GM19023 (cell line): Measurements from ENCODE around the gene FBXL7.

Experiments used
- ATAC-seq: cut with Tn5 transposase; IDR thresholded peaks from one replicate; pipeline ENCODE4 v1.9.1; 2021; ENCODE audit warnings: mild to moderate bottlenecking, moderate library complexity; ENCODE audit not compliant: unreplicated experiment

The FBXL7 gene

DNA sequence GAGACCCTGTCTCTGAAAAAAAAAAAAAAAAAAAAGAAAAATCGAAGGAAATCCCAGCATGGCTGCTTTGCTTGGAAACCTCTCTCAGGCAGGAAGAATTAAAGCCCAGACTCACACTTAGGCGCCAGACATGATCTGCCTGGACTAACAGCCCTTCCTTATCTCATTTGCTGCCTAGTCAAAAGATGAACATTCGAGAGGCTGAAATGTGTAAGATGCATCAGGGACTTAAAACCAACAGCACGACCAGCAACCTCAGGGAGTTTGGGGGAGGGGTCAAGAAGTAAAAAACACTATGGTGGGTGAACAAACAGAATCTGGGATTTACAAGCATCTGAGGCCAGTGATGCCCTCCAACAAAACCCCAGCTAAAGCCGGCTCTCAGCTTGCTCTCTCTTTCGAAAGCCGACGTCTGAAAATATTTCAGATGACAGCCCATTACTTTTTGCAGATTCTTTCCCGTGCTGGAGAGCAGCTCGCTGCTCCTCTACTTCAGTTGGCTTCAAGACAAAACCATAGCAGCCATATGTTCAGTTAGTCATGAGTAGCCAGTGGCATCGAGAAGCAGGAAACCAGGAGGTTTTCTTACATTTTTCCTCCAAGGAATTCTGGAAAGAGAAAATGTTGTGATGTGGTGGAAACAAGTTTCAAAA is 429.8 kb downstream of the FBXL7 start:
- no peak for ATAC-seq

DNA sequence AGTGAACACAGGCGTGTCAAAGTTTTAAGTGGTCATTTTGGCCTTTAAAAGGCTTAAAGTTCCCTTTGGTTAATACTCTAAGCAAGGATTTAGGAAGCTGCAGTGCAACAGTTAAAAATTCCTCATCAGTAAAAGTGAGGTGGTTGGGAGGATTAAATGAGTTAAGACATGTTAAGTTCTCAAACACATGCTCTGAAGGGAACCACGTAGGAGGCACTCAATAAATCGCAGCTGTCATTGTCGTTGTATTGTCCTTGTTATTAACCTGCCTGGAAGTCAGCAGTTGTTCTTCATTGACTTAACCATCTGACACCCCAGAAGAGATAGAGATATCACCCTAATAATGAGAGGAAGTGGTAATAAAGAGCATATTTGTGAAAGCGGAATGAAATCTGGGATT is 432.1 kb downstream of the FBXL7 start:
- no peak for ATAC-seq

DNA sequence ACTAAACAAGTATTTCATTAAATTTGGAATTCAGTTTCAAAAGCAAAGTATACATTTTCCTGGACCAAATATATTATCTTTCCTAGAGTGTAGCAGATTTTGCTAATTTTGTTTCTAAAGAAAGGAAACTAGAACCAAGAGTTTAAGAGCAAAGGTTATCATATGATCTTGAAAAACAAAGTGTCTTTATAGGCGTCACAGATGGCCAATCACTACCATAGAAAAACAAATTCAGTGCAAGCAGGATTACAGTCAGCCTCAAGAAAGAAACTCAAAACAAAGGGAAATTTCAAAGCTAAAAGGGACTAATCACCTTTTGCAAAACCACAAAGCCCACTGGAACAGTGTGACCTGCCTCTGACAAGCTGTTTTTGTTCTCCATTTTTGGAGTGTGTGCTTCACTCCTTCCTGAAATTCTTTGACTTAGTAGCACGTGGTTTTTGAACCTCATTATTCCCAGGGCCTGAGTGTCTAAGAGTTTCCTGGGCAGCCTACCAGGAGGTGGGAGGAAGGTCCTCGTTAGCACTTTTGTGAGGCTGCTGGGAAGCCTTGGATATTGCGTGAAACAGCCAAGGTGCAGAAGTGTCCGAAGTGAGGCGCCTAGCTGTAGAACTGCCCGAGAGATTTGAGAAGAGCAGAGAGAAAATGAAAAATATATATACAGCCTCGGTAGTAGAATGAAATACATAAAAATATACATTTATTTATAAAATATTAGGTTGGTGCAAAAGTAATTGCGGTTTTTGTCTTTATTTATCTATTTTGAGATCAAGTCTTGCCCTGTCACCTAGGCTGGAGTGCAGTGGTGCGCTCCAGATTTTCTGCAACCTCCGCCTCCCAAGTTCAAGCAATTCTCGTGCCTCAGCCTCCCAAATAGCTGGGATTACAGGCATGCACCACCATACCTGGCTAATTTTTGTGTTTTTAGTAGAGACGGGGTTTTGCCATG is 433.6 kb downstream of the FBXL7 start:
- no peak for ATAC-seq

DNA sequence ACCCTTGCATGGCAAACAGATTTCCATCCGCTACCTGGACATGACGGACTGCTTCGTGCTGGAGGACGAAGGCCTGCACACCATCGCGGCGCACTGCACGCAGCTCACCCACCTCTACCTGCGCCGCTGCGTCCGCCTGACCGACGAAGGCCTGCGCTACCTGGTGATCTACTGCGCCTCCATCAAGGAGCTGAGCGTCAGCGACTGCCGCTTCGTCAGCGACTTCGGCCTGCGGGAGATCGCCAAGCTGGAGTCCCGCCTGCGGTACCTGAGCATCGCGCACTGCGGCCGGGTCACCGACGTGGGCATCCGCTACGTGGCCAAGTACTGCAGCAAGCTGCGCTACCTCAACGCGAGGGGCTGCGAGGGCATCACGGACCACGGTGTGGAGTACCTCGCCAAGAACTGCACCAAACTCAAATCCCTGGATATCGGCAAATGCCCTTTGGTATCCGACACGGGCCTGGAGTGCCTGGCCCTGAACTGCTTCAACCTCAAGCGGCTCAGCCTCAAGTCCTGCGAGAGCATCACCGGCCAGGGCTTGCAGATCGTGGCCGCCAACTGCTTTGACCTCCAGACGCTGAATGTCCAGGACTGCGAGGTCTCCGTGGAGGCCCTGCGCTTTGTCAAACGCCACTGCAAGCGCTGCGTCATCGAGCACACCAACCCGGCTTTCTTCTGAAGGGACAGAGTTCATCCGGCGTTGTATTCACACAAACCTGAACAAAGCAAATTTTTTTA is 436.7 kb downstream of the FBXL7 start:
- ATAC-seq = no peak

DNA sequence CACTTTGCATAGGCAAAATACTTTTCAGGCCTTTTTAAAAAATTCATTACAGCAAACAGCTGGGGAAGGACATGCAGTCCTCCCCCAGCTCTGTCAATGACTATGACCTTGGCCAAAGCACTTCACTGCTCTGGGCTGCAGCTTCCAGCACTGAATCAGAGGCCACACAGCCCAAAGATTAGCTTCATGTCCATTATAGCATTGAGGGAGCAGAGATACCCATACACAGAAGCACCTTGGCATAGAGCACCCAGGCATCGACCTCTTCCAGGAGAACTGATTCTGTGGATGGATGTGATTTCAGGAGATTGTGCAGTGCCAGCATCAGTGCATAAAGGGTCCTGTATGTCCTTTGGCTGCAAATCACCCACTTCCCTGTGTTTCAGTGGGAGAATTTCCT is 437.7 kb downstream of the FBXL7 start:
- no peak for ATAC-seq

DNA sequence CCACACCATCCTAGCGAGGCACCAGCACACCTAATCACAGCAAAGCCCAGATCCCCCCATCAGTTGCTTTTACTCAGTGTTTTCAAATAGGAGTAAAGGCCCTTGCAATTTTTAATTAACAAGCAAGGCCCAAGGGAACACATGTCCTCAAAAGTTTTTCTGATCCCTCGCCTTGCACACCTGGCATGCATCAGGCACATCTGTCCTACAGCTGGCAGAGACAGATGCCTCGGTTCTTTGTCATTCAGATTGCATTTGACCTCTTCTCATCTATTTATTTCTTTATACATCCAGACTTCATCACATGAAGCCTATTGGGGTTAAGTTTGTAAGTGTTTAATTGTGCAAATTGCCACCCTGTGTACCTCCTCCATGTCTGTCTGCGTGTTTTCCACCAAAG is 438.2 kb downstream of the FBXL7 start:
- no peak for ATAC-seq

DNA sequence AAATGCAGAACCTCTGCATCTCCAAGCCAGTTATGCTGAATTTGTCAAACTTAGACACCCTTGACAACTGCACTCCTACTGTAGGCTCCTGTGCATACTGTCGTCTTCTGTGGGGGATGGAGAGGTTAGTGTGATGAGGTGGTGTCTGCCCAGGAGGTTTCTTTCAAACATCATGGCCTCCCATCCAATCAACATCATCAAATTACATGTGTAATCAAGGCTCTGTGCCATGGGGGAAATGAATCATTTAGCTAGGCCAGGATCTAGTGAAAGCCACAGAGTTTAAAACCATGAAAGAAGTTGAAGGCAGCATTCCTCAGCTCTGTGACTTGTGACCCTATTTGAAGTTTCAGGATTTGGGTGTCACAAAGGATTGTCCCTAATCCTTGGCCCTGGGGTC is 439.0 kb downstream of the FBXL7 start:
- no peak for ATAC-seq

DNA sequence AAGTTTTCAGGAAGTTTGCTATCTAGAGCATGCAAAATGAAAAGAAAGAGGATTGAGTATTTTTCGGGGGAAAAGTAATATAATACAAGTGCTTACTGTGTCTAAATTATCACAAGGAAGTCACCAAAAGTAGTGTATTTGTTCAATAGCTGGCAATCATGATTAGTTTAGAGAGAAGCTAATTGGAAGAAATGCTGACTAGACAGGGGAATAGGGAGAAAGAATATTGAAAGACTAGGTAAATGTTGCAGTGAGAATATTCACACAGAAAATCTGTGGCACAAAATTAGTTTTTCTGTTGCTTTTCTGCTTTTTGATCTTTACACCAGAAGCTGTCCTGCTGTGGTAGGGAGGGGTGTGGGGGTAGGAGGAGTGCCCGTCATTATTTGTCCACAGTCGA is 440.9 kb downstream of the FBXL7 start:
- no peak for ATAC-seq

DNA sequence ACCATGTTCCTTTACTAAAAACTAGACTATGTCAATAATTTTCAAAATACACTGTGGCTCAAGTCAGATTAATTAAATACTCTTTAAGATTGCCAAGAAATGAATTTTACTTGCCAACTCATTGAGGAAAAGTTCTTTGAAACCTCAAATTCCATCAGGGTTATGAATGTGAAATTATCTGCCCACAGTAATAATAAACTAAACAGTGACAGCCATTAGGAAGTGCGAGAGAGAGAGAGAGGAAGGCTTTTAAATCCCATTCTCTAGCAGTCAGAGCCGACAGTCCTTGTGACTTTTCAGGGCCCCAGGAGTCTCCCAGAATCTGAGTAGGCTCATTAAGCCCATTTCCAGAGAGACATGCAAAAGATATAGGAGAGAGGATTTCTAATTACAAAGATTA is 443.5 kb downstream of the FBXL7 start:
- ATAC-seq = no peak

DNA sequence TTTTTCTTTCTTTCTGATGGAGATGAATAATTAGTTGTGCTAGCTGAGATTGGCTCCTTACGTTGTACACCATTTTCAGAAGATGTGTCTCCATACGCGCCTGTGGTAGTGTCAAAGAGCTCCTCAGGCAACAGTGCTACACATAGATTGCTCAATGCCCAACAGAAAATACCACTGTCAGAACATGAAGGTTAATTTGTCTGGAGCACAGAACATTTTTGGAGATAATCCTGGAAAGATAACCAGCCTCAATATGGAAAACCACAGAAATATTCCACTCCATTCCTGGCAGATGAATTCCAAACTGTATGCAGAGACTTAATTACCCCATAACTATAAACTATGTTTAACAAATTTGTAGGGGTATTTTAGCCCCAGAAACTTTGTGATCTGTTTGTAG is 446.0 kb downstream of the FBXL7 start:
- ATAC-seq = no peak

DNA sequence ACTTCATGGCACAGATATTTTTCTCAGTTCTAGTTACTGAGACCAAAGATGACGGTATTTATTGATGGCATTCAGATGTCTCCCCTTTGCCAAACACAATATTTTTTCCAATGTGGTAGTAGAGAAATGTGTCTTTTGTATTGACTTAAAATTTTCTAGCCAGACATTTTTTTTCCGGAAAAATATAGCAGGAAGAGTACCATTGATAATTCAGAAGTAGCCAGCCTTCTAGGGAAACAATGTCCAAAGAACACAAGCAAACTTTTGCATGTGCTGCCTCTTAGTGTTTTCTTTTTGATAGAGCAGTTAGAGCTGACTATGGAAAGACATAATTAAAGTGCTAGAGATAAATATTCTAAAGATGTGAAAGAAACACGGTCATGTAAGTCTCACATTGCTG is 448.2 kb downstream of the FBXL7 start:
- no peak for ATAC-seq

DNA sequence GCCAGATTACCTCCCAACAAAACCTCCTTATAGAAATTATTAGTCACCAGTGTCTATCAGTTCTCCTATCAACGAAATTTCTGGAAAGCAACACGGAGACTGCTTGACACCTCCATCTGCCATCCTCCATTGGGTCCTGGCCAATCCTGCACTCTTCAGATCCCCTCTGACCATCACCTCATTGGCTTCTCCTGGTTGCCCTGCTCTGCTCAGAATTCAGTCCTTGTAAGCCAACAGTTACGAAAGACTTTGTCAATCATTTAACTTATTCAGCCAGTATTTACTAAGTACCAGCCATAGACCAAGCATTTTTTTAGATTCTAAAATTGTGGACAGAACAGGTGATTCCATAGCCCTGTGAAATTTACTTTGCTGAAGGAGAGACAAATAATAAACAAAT is 451.1 kb downstream of the FBXL7 start:
- no peak for ATAC-seq

DNA sequence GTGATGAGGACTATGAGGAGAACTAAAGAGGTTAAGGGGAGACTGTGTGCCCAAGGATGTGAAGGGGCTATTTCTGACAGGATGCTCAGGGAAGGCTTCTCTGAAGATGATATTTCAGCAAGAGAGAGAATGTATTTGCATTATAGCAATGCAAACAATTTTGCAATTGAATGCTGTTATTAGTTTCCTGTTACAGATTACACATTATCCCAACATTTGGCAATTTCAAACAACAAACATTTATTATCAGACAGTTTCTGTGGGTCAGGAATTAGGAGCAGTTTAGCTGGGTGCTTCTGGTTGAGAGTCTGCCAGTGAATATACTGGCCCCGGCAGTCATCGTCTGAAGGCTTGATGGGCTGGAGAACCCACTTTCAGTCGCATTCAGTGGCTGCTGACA is 451.6 kb downstream of the FBXL7 start:
- no peak for ATAC-seq

DNA sequence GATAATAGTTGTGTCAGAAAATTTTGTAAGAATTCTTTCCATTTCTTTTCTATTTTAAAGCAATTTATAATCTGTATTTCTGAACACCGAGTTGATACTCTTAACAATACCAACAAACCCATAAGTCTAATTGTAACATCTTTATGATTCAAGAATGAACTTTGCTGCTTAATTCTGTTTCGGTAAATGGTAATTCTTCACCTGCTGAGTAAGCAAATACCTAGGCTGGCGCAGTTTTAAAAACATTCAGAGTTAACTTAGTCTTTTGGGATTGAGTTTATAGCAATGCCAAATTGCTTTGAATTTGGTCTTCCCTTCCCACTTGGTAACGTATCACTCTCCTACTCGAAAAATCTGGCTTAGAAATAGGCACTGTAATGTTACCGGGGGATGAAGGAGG is 456.6 kb downstream of the FBXL7 start:
- ATAC-seq = no peak

DNA sequence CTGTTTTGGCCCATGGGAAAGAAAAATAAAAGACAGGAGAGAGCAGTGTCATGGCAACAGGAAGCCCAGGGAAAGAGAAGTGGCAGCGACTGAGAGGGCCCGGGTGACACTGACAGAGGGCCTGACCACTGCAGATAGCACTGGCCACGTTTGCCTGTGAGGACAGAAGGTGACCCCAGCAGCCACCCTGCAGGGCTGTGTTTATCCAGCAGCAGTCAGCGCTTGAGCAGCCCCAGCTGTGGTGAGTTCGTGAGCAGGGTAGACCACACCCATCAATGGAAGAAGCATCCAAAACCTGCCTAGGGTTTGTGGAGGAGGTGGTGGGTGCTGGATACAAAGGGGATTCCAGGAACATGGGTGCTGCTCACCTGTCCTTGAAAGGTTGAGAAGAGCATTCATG is 457.1 kb downstream of the FBXL7 start:
- no peak for ATAC-seq

DNA sequence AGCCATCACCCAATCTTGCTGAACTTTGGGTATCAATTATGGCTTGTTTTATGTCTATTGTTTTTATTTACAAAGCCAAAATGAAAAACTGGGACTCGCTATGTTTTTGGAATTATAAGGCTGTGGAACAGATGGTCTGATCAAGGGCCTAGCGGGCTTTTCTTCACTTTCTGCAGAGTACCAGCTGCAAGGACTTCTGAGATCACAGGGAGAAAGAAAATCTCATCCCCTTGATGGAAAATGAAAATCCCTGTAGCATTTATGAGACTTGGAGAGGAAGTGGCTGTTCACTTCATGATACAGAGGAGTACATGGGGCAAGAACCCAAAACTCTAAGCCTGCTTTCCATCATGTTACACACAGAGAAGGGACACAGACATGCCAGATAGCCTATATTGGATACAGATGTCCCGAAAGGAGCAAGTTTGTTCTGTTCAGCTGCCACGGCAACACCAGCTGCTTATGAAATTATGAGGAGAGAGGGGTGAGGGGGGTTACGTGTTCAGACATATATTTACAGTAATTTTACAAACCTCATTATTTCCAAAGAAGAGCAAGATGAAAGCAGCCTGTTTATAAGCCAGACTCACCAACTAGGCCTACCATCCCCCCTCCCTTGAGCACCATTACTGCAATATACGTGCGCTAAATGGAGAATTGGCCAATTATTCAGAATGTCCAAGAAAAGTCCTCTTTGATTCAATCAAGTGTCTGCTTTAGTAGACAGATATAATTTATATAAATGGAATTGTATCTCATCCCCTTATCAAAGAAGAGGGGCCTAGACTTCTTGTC is 459.6 kb downstream of the FBXL7 start:
- ATAC-seq = no peak

DNA sequence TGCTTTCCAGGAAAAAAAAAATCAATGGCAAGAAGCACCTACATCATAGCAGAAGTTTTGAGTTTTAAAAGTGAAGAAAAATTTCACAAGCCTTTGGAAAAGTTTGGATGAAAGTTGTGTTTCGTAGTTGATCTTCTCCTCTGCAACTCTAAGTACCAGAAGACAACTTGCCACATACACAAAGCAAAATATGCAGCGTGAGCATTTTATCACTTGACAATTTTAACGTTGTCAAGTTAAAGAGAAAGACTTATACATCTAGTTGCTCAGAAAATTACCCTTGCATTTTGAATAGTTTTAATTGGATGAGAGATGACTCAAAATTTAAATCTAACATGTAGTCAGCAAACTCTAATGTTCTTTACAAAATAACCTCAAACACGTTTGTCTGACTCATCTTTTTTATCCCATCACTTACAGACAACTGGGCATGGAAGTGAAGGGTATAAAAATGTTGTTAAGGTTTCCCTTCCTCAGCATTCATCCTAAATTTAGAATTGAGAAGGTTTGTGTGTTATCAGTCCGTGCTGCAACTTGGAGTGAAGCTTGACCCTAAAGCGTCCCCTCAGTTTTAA is 466.2 kb downstream of the FBXL7 start:
- no peak for ATAC-seq

DNA sequence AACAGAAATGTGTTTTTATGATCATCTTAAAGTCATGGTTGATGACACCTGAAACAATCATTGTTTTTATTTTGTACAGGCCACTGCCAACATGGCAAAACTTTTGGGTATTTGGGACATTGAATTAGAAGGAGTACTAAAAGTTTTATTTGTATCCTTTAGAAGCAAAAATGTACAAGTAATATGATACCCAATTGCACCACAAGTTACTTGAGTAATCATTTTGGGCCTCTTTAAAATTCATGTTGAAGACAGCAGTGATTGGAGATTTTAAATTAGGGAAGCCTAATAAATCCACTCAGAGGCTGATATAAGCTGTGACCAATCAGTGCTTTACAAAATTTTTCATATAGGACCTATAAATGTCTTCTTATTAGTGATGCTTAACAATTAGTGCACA is 466.7 kb downstream of the FBXL7 start:
- ATAC-seq = no peak

DNA sequence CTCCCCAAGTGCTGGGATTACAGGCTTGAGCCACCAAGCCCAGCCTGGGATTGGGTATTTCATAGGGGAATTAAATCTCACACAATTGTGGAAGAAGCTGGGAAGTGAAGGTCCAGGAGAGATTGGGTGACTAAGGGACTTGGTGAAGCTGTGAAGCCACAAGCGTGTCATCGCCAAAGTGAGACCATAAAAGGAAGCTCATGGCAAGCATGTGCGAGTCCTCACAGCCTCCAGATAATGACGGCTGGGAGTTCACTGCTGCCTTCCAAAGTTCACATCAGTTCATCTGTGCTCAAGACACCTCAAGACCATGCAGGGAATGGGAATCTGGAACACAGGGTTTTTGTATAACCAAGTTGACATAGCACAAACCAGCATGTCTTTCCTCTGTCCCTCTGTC is 469.0 kb downstream of the FBXL7 start:
- ATAC-seq = no peak

DNA sequence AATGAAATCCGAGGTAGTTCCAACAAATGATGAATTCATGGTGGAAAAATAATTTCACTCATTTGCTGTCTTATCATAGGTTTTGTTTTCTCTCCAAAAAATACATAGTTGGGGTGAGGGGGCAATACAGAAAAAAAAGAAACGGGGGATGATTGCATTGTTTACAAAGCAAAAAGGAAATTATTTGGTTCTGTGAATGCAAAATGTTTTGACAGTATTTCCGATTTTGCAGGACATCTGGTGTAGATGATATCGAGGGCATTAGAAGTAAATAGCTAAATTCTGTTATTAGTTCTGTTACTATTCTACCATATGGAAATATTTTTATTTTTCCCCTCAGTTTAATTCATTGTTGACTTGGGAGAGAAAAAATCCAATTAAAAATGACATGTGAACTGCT is 477.9 kb downstream of the FBXL7 start:
- ATAC-seq = no peak

DNA sequence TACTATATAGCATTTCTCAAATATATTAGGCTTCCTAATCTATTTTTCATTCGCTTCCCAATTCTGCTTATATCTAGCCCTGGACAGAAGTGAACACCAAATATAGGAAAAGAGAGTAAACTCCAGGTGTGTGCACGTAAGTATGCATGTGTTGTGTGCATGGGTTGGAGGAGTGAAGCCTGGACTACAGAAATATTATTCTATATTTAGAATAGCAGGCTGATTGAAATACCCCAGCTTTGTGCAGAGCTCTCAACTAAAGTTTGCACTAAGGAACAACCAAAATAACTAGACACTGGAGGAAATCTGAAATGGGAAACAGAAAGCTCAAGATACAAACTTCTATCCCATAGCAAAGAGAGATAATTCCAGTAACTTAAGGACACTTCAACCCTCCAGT is 480.9 kb downstream of the FBXL7 start:
- no peak for ATAC-seq
